Hippocampal formation (tissue), 2 donors: ENCODE results near the gene PRRG2.
"Not testable (repeated sequence)": the region's sequence is repeated elsewhere in the genome, so short reads cannot be mapped to it uniquely, and the experiment has no call there.

ENCODE experiments used
- DNase-seq, 2 donors: peaks; one replicate each; lab custom pipeline; 2025; lab: John Stamatoyannopoulos, UW

PRRG2 gene

DNA sequence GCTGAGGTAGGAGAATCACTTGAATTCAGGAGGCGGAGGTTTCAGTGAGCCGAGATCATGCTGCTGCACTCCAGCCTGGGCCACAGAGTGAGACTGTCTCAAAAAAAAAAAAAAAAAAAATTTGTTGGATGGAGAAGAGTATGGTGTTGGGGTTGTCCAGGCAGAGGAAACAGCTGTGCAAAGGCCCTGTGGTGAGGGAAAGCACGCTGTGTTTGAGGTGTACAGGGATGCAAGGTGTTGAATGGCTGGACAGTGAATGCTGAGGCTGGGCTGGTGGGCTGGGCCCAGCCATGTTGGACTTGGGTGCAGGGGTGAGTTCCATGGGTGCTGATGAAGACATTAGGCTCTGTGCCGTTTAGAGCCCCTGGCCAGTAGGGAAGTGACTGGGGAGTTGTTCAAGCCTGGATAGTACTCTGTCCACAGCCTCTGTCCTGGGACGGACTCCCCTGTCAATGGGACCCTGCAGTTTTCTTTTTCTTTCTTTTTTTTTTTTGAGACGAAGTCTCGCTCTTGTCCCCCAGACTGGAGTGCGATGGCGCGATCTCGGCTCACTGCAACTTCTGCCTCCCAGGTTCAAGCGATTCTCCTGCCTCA lies 28.5 kb downstream of the PRRG2 start:
- no peak for DNase-seq

DNA sequence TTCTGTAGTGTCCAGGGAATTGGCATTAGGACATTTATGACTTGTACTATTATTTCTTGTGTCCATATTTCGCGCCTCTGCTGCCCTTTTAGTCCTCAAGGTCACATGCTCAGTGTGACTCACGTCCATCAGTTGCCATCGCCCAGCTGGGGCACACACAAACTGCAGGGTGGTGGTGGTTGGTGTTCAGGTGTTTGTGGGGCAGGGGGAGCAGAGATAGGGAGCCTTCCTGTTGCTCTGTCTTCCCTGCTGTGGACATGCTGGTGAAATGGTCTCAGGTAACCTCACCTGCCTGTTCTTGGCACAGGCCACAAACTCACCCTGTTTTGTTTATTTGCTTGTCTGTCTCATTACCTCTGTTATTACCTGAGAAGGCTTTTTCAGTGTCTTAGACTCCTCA lies 32.3 kb downstream of the PRRG2 start:
- no peak for DNase-seq

DNA sequence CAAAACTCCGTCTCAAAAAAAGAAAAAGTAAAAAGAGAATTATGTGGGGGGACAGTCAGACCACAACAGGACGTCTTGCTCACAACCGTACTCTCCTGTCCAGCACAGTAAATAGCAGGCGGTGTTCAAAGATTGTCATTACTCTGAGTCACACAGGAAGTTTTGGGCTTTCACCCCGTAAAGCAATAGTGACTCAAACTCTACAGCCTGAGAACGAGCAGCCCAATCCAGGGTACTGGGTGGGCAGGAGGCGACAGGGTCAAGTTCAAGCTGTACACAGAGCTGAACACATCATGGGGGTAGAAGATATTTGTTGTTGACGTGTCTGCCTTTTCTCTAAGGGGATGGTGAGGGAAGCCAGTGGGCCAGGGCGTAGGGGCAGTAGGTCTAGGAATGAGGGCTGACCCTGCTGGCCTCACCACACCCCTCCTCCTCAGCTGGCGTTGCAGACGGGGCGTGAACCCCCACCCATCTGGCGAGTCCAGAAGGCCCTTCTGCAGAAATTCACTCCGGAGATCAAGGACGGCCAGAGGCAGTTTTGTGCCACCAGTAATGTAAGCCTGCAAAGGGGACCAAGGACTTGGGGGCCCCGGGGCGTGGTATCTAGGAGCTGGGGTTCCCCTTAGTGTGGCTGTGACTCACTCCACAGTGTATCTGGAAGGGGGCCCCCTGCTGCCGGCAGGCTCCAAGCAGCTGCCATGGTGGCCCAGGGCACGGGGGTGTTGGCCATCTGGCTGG lies 33.1 kb downstream of the PRRG2 start:
- DNase-seq = no peak

DNA sequence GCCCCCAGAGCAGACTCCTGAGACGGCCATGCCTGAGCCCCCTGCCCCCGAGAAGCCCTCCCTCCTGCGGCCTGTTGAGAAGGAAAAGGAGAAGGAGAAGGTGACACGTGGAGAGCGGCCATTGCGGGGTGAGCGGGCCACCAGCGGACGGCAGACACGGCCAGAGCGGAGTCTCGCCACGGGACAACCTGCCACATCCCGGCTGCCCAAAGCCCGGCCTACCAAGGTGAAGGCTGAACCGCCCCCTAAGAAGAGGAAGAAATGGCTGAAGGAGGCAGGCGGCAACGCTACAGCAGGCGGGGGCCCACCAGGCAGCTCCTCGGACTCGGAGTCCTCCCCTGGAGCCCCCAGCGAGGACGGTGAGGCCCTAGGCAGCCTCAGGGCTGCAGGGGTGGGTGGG lies 34.7 kb downstream of the PRRG2 start:
- DNase-seq = no peak

DNA sequence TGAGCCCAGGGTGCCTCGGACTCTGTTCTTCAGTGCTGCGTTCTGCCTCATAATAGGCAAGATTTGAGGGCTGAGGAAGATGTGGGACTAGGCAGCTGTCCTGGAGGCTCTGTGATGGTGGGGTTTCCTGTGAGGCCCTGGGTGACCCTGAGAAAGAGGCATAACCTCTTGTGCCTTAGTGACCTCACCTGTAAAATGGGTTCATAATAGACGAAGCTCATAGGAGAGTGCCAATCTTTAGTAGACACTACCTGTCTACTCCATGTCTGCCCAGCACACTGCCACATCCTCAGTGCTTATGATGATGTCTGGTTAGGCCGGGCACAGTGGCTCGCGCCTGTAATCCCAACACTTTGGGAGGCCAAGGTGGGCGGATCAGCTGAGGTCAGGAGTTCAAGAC lies 35.4 kb downstream of the PRRG2 start:
- DNase-seq = no peak

DNA sequence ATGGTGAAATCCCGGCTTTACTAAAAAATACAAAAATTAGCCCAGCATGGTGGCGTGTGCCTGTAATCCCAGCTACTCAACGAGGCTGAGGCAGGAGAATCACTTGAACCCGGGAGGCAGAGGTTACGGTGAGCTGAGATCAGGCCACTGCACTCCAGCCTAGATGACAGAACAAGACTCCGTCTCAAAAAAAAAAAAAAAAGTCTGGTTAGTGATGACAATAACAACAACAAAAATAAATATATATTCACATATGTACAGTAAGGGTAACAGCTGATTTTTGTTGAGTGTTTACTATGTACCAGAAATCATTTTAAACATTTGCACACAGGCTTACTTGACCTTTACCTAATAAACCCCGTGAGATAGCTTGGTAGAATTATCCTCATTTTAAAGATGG lies 35.8 kb downstream of the PRRG2 start:
- DNase-seq = no peak

DNA sequence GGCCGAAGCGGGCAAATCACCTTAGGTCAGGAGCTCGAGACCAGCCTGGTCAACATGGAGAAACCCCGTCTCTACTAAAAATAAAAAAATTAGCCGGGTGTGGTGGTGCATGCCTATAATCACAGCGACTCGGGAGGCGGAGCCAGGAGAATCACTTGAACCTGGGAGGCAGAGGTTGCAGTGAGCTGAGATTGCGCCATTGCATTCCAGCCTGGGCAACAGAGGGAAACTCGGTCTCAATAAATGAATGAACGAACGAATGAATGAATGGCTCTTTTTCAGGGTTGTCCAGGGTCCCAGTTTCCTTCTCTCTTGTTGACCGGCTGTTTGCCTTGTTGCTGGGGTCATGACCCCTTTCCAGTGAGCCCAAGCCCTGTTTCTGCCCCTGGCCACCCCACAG lies 36.7 kb downstream of the PRRG2 start:
- DNase-seq = not testable (repeated sequence)

DNA sequence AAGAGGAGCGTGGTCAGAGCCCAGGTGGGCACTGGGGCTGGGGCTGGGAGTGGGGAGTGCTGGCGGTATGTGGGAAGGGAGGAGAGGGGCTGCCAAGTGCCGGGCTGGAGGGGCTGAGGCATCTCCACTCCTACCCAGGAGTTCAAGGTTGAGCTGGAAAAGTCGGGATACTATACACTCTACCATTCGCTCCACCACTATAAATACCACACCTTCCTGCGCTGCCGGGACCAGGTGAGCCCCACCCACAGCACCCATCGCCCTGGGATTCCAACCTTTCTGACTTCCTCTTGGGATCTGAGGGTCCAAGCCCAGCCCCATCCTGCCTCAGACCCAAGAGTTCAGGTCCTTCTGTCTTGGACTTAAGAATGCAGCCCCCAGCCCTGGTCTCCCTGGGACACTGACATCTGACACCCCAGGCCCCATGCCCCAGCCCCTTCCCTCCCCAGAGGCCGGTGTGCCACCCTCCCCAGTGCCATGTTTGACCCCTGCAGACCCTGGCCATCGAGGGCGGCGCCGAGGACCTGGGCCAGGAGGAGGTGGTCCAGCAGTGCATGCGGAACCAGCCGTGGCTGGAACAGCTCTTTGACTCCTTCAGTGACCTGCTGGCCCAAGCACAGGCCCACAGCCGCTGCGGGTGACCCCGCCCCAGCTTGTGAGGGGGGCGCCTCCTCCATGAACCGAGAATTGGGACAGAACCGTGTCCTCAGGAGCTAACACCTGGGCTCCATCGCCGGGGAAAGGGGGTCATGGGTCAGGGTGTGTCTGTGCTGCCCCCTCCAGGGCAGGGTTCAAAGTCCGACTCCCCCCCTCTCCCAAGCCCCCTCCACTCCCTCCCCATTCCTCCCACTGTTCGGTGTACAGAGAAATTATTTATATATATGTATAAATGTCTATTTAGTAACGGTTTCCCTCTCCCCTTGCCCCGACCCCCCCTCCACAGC lies 44.1 kb downstream of the PRRG2 start:
- no peak for DNase-seq

DNA sequence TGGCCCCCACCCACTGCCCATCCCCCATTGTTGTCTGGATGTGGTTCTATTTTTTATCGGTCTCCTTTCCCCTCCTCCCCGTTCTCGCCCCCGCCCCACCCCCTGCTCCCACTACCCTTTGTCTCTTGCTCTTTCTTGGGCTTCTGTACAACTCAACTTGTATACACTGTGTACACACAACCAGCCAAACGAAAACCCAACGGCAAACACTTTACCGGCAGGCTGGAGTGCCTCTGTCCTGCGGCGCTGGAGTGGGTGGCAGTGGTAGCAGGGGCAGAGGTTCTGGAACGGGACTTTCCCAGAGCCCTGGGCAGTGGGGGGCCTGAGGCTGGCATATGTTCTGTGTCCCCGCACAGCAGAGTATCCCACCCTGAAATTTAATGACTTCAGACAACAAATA lies 45.1 kb downstream of the PRRG2 start:
- DNase-seq = no peak

DNA sequence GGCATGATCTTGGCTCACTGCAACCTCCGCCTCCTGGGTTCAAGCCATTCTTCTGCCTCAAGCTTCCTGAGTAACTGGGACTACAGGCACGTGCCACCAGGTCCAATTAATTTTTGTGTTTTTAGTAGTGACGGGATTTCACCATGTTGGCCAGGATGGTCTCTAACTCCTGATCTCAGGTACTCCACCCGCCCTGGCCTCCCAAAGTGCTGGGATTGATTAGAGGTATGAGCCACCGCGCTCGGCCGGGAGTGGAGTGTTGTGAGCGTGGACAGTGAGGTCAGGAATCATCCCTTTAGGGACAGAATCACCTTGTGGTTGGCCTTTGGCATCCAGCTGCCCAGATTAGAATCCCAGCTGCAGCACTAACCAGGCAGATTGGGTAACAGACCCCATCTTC lies 48.5 kb downstream of the PRRG2 start:
- no peak for DNase-seq

DNA sequence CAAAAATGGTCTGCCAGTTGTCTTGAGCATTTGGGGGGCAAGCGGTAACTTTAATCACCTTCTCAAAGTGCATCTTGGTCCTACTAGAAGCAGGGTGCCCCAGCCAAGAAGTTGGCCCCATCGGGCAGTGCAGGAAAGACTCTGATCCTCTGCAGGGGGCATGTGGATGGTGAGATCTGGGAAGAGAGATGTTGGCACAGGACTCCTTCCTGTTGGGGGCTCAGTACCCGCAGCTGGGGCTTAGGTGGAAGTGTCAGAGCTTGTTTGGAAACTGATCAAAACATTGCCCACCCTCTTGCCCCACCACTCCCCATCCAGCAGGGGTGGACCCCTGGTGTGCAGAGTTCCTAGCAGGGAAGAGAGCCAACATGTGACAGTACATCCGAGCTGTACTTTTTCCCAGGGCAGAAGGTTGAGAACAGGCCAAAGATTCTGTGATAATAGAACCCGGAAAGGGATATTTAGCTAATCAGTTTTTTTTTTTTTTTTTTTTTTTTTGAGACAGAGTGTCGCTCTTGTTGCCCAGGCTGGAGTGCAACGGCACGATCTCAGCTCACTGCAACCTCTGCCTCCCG lies 50.0 kb downstream of the PRRG2 start:
- no peak for DNase-seq

DNA sequence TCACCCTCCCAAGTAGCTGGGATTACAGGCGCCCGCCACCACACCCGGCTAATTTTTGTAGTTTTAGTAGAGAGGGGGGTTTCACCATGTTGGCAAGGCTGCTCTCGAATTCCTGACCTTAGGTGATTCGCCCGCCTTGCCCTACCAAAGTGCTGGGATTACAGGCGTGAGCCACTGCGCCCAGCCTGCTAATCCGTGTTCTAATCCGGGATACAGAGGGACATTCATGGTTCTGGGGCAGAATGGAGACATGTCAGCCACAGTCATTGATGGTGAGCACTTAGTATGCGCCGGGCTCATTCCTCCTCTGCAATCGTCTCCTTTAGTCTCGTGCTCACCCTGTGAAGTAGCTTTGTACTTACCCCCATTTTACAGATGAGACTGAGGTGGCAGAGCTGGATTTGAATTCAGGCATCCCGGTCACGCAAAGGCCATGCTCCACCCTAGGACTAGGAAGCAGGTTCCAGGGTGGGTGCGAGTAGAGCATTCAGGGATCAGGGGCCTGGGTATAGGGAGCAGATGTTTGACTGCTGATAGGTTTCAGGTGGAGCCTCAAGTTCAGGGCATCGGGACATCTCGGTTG lies 50.6 kb downstream of the PRRG2 start:
- DNase-seq = no peak

DNA sequence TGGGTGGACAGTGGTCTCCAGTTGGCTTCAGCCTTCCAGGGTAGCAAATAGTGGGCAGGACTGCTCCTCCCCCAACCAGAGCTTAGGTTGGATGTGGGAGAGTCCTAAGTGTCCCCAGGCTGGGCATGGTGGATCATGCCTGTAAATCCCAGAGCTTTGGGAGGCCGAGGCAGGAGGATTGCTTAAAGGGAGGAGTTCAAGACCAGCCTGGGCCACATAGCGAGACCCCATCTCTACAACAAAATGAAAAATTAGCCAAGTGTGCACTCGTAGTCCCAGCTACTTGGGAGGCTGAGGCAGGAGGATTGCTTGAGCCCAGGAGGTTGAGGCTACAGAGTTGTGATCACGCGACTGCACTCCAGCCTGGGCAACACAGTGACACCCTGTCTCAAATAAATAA lies 51.5 kb downstream of the PRRG2 start:
- DNase-seq = no peak

DNA sequence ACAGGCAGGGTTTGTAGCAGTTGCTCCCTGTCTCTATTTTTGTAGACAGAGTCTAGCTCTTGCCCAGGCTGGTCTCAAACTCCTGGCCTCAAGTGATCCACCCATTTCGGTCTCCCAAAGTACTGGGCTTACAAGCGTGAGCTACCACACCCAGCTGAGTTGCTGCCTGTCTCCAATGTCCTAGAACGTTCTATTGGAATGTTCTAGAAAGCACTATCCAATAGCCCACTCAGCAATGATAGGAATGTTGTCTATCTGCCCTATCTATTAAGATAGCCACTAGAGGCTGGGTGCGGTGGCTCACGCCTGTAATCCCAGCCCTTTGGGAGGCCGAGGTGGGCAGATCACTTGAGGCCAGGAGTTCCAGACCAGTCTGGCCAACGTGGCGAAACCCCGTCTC lies 52.2 kb downstream of the PRRG2 start:
- DNase-seq = not testable (repeated sequence)

DNA sequence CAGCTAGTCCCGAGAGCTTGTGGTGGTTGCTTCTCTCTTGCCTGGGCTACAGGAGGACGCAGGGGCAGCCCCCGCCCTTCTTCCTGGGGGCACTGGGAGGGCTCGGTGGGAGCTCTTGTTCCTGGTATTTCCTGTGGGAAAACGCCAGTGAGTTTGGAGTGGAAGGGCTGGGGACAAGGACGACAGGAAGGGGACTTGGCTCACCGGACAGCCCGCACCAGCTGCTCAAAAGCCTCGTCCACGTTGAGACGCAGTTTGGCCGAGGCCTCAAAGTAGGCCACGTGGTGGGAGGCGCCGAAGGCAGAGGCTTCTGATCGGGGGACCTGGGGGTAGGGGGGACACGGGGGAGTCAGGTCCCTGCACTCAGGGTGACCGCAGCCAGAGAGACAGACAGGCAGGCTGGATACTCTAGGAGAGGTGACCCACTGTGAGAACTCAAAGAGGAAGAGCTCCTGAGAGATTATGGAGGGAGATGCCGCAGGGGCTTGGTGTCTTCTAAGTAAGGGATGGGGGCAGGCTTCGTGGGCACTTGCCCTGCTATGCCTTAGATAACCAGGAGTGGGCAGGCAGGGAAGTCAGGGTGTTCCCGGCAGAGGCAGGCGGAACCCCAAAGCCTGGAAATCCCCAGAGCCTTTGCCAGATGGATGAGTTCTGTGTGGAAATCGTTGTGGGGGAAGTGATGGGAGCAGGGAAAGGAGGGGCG lies 54.6 kb downstream of the PRRG2 start:
- no peak for DNase-seq

DNA sequence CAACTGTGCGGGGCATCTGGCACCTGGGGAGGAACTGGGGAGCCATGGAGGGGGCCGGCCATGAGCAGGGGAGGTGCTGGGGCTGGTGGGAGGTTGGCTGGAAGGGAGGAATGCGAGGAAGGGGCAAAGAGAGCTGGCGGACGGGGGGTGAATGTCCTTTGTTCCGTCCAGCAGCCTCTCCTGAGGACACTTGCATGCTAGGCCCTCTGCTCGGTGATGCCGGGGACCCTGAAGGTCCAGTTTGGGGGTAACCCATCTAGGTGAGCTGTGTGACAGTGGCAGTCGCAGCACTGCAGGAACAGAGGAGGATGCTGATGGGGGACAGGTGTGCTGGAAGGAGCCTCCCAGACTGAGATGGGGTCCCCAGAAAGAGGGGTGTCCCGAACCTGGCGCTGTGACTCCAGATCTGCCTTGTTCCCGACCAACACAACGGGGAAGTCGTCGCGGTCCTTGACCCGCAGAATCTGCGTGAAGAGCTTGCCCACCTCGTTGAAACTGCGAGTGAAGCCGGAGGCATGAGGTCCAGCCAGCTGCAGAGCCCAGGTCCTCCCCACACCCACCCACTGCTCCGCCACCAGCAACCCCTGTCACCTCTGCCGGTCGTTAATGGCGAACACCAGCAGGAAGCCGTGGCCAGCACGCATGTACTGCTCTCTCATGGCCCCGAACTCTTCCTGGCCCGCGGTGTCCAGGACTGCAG lies 55.3 kb downstream of the PRRG2 start:
- no peak for DNase-seq

DNA sequence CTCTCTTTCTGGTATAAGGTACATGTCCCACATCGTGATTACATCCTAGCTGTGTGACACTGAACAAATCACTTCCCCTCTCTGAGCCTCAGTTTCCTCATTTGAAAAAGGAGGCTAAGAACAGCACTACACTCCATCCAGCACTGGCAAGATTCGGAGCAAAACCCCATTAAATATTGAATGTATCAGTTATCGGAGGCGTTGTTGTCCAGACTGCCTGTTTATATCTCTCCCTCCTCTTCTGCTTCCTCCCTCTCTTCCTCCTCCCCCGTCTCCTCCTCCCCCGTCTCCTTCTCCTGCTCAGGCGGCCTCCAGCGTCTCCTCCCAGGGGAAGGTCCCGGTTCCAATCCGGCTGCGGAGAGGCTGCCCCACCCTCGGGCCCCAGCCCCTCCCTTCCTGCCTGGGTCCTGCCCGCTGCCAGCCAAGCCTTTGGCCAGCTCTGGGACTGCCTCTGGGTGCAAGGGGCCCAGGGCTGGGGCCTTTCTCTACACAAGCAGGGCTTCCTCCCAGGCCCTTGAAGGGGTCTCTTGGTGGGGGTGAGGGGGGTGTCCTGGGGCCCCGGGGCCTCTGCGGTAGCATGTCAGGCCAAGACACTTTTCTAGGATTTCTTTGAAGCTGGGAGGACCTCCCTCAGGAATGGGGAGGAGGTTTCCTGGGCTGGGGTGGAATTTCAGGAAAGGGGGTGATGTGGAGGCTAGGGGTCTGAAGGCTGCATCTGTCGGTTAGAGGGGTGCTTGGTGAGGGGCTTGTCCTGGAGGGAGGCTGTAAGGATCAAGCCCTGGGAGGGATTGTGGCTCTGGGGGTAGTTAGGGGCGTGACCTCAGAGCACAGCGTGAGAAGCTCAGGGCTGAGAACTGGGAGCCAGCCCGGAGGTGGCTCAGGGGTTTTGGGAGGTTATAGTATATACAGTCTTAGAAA lies 57.0 kb downstream of the PRRG2 start:
- peak in 1 of 2 donors; percentile 0 for DNase-seq

DNA sequence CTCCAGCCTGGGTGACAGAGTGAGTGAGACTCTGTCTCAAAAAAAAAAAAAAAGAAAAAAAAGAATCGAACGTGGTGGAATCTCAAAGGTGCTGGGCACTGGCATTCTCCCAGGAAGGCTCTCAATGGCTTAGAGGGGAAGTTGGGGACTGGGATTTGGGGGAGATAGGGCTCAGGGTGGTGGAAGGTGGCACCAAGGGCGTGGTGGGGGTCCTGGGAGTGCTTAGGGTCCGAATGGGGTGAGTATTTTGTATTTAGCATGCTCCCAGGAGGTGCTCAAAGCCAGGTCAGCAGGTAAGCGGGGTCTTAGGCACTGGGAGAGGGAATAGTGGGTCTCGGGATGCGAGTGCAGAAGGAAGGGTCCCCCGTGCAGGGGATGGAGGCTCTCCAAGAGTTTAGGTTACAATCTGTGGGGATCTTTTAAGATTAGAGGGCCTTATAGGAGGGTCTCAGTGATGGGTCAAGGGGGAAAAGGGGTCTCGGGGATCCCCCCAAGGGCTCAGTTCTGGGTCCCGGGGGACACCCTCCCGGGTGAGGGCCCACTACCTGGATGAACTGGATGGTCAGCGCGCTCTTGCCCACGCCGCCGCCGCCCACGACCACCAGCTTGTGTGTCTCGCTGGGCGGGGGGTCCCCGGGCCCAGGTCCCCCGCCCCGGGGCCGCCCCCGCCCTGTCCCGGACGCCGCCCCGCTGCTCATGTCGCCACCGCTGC lies 58.4 kb downstream of the PRRG2 start:
- no peak for DNase-seq
